Activated T-cell treated with anti-CD3 and anti-CD28 coated beads, Interleukin-2, amount 50 U/mL, for 4 hours (primary cell): Measurements from ENCODE around the gene APOBEC2. TPM values are rescaled to one million over a fixed set of nuclear protein-coding genes. Genes with fewer than 3 reads are reported as not detected.

Source experiments
- ATAC-seq, 2 donors: fragments of 200-7000 bp; cut with Tn5 transposase; one replicate each; pipeline ENCODE4 v1.10.0; 2021
- DNase-seq: peaks from one replicate; pipeline ENCODE4 v3.0.0-alpha.2; 2020
- H3K27me3 Mint-ChIP-seq: one replicate; pipeline ENCODE4 v1.8.0; 2021; ENCODE audit warnings: low read depth, mixed read lengths
- H3K36me3 Mint-ChIP-seq: one replicate; pipeline ENCODE4 v1.8.0; 2022; ENCODE audit warnings: mixed read lengths; ENCODE audit not compliant: insufficient read depth
- H3K4me1 Mint-ChIP-seq: one replicate; pipeline ENCODE4 v1.8.0; 2021; ENCODE audit warnings: low read depth, mixed read lengths
- H3K4me3 Mint-ChIP-seq: one replicate; pipeline ENCODE4 v1.8.0; 2021; ENCODE audit warnings: mild to moderate bottlenecking, moderate library complexity, mixed read lengths
- H3K9me3 Mint-ChIP-seq: one replicate; pipeline ENCODE4 v1.8.0; 2021; ENCODE audit warnings: mixed read lengths
- total RNA-seq, 3 donors: library from RNA; stranded (reverse); gene quantifications; one replicate each; pipeline ENCODE4 v1.2.1, GENCODE V29; 2021

Gene APOBEC2
- total RNA-seq, 3 donors from 2014 or later, result not detected

- ATAC-seq, result no peak
- Mint-ChIP-seq H3K36me3 (peaks cover 23% of the 10 kb centered on the region), H3K9me3 (no peaks in the 10 kb centered on the region), H3K4me3 (no peak overlapping the region), H3K27me3 (no peaks in the 10 kb centered on the region), H3K4me1 (peaks cover 5% of the 10 kb centered on the region)
- no peak for DNase-seq
Observed at GRCh38 chr6:41061196-41061726, 8.3 kb downstream of the APOBEC2 start.

- Mint-ChIP-seq H3K9me3 (no peaks in the 10 kb centered on the region), H3K4me3 (no peak overlapping the region), H3K4me1 (peaks cover 11% of the 10 kb centered on the region), H3K27me3 (no peaks in the 10 kb centered on the region), H3K36me3 (peaks cover 30% of the 10 kb centered on the region)
- DNase-seq, result no peak
- no peak for ATAC-seq
Observed at GRCh38 chr6:41062056-41062455, 9.1 kb downstream of the APOBEC2 start.

- ATAC-seq (no peak), DNase-seq (no peak)
- Mint-ChIP-seq H3K27me3 (no peaks in the 10 kb centered on the region), H3K4me1 (peaks cover 10% of the 10 kb centered on the region), H3K4me3 (no peak overlapping the region), H3K36me3 (peaks cover 34% of the 10 kb centered on the region), H3K9me3 (no peaks in the 10 kb centered on the region)
Observed at GRCh38 chr6:41063884-41064285, 10.9 kb downstream of the APOBEC2 start.

- Mint-ChIP-seq H3K36me3 (peaks cover 34% of the 10 kb centered on the region), H3K4me1 (peaks cover 10% of the 10 kb centered on the region), H3K9me3 (no peaks in the 10 kb centered on the region), H3K4me3 (no peak overlapping the region), H3K27me3 (no peaks in the 10 kb centered on the region)
- DNase-seq, result no peak
- ATAC-seq, result no peak
Observed at GRCh38 chr6:41064841-41065240, 11.8 kb downstream of the APOBEC2 start.

GRCh38 chr6:41065550-41066026 is 12.6 kb downstream of the APOBEC2 start:
- Mint-ChIP-seq H3K9me3 (no peaks in the 10 kb centered on the region), H3K36me3 (peaks cover 33% of the 10 kb centered on the region), H3K4me1 (peaks cover 14% of the 10 kb centered on the region), H3K4me3 (no peak overlapping the region), H3K27me3 (no peaks in the 10 kb centered on the region)
- ATAC-seq (no peak), DNase-seq (no peak)

GRCh38 chr6:41066867-41067304 is 13.9 kb downstream of the APOBEC2 start:
- peaks cover 24% of the 10 kb centered on the region for H3K4me1 Mint-ChIP-seq

GRCh38 chr6:41071501-41071922 is 18.5 kb downstream of the APOBEC2 start:
- no peak for DNase-seq
- peaks cover 46% of the 10 kb centered on the region for H3K4me1 Mint-ChIP-seq
- H3K27me3 Mint-ChIP-seq, result no peaks in the 10 kb centered on the region
- H3K36me3 Mint-ChIP-seq, result peaks cover 30% of the 10 kb centered on the region
- H3K9me3 Mint-ChIP-seq, result no peaks in the 10 kb centered on the region
- ATAC-seq, result no peak
- H3K4me3 Mint-ChIP-seq, result peak overlapping the region; percentile 96

More at GRCh38 chr6:41066867-41067304, 13.9 kb downstream of the APOBEC2 start:
- Mint-ChIP-seq H3K4me3 (no peak overlapping the region), H3K9me3 (no peaks in the 10 kb centered on the region), H3K27me3 (no peaks in the 10 kb centered on the region), H3K36me3 (peaks cover 33% of the 10 kb centered on the region)
- DNase-seq (peak; percentile 58), ATAC-seq (no peak)

GRCh38 chr6:41071923-41072835 is 19.2 kb downstream of the APOBEC2 start, which contains the start of gene OARD1:
Gene OARD1 (minus strand): TSS chr6:41072356. CDS start chr6:41071634, 722 bp downstream.
- Mint-ChIP-seq H3K9me3 (no peaks in the 10 kb centered on the region), H3K4me1 (peaks cover 44% of the 10 kb centered on the region), H3K27me3 (no peaks in the 10 kb centered on the region), H3K4me3 (peak within 1 kb of the TSS; percentile 96), H3K36me3 (peaks cover 23% of the 10 kb centered on the region)
- ATAC-seq (peak; percentile 76 to 79), DNase-seq (peak; percentile 99)

GRCh38 chr6:41072836-41073202 is 19.8 kb downstream of the APOBEC2 start, which contains the start of gene NFYA:
Gene NFYA (plus strand): TSS chr6:41072974. CDS start chr6:41079090, 6,116 bp downstream.
- peak; percentile 100 for DNase-seq
- H3K27me3 Mint-ChIP-seq, result no peaks in the 10 kb centered on the region

GRCh38 chr6:41073203-41073967 is 20.4 kb downstream of the APOBEC2 start:
- peak; percentile 17 to 22 for ATAC-seq
- Mint-ChIP-seq H3K27me3 (no peaks in the 10 kb centered on the region), H3K4me1 (peaks cover 49% of the 10 kb centered on the region), H3K9me3 (no peaks in the 10 kb centered on the region), H3K4me3 (peak overlapping the region; percentile 96), H3K36me3 (peaks cover 12% of the 10 kb centered on the region)
- DNase-seq, result peak; percentile 73

More at GRCh38 chr6:41072836-41073202, 19.8 kb downstream of the APOBEC2 start, which contains the start of gene NFYA:
- no peaks in the 10 kb centered on the region for H3K9me3 Mint-ChIP-seq
- peak within 1 kb of the TSS; percentile 96 for H3K4me3 Mint-ChIP-seq
- peaks cover 45% of the 10 kb centered on the region for H3K4me1 Mint-ChIP-seq
- ATAC-seq, result peak; percentile 72 to 77
- peaks cover 17% of the 10 kb centered on the region for H3K36me3 Mint-ChIP-seq

- peaks cover 17% of the 10 kb centered on the region for H3K36me3 Mint-ChIP-seq
- H3K4me1 Mint-ChIP-seq, result peaks cover 54% of the 10 kb centered on the region
- no peaks in the 10 kb centered on the region for H3K9me3 Mint-ChIP-seq
- peak overlapping the region; percentile 96 for H3K4me3 Mint-ChIP-seq
- no peaks in the 10 kb centered on the region for H3K27me3 Mint-ChIP-seq
- no peak for ATAC-seq
- DNase-seq, result no peak
Observed at GRCh38 chr6:41073968-41074691, 21.1 kb downstream of the APOBEC2 start.

- H3K36me3 Mint-ChIP-seq, result peaks cover 21% of the 10 kb centered on the region
- H3K9me3 Mint-ChIP-seq, result no peaks in the 10 kb centered on the region
- H3K4me3 Mint-ChIP-seq, result peak overlapping the region; percentile 96
- H3K4me1 Mint-ChIP-seq, result peaks cover 62% of the 10 kb centered on the region
- no peaks in the 10 kb centered on the region for H3K27me3 Mint-ChIP-seq
- ATAC-seq, result no peak
- no peak for DNase-seq
Observed at GRCh38 chr6:41074692-41075436, 21.9 kb downstream of the APOBEC2 start.
